HG03045 (cell line): ENCODE results near the gene PIGC.

Experiments
- ATAC-seq: cut with Tn5 transposase; IDR thresholded peaks from one replicate; pipeline ENCODE4 v1.9.1; 2021; ENCODE audit warnings: mild to moderate bottlenecking, moderate library complexity; ENCODE audit not compliant: unreplicated experiment

PIGC gene

GRCh38 chr1:172400722-172401105, 43.2 kb downstream of the PIGC start:
- no peak for ATAC-seq

DNA sequence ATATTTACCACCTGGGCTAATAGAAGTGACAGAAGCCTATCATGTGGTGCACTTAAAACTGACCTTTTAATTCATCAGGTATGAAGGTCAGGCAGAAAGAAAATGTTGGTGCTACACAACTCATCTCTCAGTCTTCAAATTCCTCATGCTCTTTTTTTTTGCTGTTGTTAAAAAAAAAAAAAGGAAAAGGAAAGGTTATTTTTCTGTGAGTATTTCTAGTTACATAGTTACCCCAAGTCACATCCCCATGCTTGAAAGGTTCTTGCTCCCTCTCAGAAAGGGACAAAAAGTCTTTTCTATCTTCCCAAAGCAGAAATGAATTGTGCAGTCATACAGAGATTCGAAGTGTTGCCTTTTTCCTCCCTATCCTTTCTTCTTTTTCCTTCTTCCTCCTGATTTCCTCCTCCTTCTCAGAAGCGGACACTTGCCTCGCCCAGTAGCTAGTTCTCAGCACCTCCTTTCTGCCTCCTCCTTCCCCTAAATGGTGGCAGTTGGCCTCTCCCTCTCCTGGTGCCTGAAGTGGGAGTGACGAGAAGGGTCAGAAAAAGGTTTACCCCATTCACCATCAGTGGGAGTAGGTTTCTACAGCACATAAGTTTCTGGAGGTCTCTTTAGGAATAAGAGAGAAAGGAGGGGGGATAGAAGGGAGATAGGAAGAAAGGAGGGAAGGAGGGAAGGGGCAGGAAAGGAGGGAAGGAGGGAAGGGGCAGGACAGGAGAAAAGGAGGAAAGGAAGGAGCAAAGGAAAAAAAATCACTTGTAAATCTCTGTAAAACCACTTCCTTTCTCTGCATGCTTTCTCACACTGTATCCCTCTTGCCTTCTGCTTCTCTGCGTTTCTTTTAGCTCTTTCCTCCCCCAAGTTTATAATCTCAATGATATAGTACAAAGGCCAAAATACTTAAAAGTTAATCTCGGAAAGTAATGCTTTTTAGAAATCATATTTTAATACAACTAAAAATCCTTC, 43.8 kb downstream of the PIGC start:
- ATAC-seq = no peak

DNA sequence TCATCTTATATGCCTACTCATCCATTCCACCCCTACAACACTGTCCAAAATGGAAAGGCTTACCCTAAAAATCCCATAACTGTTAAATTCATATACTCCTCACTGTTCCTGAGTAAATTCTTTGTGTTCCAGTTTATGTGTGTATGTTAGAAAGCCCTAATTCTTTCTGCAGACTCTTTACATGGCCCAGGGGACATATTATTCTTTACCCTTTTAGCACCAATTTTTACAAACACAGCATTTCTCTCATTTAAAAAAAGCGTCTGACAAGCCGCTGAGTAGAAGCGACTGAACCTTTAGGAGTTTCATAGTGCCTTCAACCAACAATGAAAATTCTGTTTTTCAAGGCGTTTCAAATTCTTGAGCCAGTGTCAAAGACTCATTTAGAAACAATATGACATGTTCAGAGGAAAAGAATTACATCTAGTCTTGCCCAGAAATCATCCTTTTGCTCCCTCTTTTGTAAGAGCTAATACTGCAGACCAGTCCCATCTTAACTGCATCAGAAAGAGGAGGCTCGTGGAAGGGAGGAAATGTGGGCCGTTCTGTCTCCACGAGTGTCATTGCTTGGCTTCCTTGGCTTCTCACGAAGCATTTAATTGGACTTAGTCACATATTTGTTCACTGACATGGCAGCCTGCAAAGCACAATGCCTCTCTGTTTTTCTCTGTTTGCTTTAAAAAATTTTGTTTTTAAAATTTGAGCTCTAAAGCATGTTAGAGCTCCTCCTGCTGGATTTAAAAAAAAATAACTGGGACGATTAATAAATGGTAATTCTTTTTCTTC, 44.7 kb downstream of the PIGC start:
- no peak for ATAC-seq

DNA sequence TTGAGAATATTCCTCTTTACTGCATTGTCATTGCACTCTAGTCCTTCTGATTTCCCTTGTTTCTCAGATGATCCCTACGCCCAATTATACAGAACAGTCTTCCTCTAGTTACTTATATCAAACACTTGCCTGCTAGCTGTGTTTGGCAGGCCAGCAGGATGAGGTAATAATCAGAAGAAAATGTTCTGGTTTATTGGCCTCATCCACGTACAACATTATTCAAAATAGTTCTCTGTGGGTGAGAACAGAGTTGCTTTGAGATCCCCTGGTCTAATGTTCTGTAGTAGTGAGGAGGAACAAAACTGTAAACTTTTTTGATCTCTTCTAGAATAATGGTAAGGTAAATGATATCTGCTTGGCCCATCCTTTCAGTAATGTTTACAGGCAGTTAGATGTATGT, 45.7 kb downstream of the PIGC start:
- ATAC-seq = no peak

GRCh38 chr1:172397633-172398032, 46.2 kb downstream of the PIGC start:
- no peak for ATAC-seq

GRCh38 chr1:172397221-172397620, 46.6 kb downstream of the PIGC start:
- ATAC-seq = peak; percentile 49

DNA sequence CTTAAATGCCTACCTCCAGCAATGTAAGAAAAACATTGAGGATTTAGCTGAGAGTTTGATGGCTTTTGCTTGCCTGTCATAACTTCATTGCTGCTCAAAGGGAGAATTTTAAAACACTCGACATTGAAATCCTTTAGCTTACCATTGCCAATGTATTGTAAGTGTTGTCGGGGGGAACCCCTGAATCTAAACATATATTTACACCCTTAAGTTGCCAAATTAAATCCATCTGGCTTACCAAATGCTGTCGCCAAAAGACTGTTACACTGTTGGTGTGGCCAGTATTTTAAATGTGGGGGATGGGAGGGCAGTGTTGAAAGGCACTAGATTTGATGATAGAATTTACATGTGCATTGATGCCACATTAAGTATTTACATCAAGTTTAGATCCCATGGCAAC, 48.3 kb downstream of the PIGC start:
- no peak for ATAC-seq

DNA sequence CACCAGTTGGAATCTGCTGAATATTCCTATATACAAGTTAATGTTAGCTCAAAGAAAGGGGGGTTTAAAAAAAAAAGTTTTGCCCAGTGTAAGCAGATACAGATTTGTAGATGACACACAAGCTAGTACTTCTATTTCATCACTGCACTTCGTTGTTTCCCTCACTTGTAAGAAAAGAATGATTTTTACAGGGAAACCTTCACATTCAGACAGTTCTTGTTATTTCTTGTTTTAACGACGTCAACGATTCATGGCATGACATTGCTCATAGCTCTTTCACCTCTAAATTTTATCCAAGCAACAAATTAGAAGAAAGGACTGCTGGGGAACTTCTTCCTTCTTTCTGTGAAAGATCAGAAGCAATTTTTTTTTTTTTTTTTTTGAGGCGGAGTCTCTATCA, 49.1 kb downstream of the PIGC start:
- ATAC-seq = no peak

GRCh38 chr1:172394141-172394751, 49.6 kb downstream of the PIGC start:
- peak; percentile 74 for ATAC-seq

GRCh38 chr1:172393354-172393753, 50.5 kb downstream of the PIGC start:
- ATAC-seq = no peak

DNA sequence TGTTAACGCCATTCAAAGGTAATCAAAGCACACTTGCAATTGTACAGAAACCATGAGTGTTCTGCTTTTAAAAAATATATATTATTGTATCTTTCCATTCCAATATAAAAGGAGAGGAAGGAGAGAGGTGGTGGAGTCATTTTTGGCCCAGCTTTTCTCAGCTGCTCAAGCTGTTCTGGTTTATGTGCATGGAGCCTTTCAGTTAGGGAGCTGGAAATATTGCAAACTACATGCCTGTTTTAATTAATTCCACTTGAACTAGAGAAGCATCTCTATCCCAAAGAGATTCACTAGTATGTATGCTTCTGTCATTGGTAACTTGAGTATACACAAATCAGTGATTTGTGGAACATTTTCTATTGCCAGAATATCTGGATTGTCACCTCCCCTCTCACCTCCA, 51.9 kb downstream of the PIGC start:
- ATAC-seq = no peak
